ENCODE data around the gene GNG2.

GRCh38 chr14:51818748-51819380 lies 41.5 kb upstream of the GNG2 start:
- no peak for TF ChIP-seq ZNF274 (IDR thresholded peaks at IDR 0.05; ENCODE audit: low read depth, low read length)
- no peak for TF ChIP-seq YY1 (IDR thresholded peaks at IDR 0.05; ENCODE audit: insufficient read depth, insufficient read length)
- TF ChIP-seq SUZ12 (IDR thresholded peaks at IDR 0.05; ENCODE audit: extremely low read depth, insufficient read depth, insufficient read length): no peak
